HG03135 (cell line): Measurements from ENCODE around the gene MYADML2.
"Not testable (repeated sequence)": the region's sequence is repeated elsewhere in the genome, so short reads cannot be mapped to it uniquely, and the experiment has no call there.

Source experiments
- ATAC-seq: cut with Tn5 transposase; IDR thresholded peaks from one replicate; pipeline ENCODE4 v1.9.1; 2021; ENCODE audit warnings: mild to moderate bottlenecking, moderate library complexity; ENCODE audit not compliant: unreplicated experiment

The MYADML2 gene

GRCh38 chr17:81947189-81947588 is at the start of gene MYADML2:
TSS of gene MYADML2 (minus strand) at chr17:81947233. CDS start at chr17:81941741, 5,492 bp downstream.
- no peak for ATAC-seq

GRCh38 chr17:81996232-81996756 is 49.3 kb upstream of the MYADML2 start:
- no peak for ATAC-seq

- ATAC-seq: no peak
These were observed 48.6 kb upstream of the MYADML2 start for GRCh38 chr17:81995463-81996231.

- ATAC-seq: no peak
These were observed 47.8 kb upstream of the MYADML2 start for GRCh38 chr17:81994593-81995462.

- ATAC-seq: no peak
These were observed 46.9 kb upstream of the MYADML2 start for GRCh38 chr17:81993729-81994592.

- no peak for ATAC-seq
These were observed 45.5 kb upstream of the MYADML2 start for GRCh38 chr17:81992306-81993102.

GRCh38 chr17:81991684-81992305 is 44.8 kb upstream of the MYADML2 start:
- no peak for ATAC-seq

- ATAC-seq: no peak
These were observed 44.0 kb upstream of the MYADML2 start for GRCh38 chr17:81990836-81991683.

- ATAC-seq: no peak
These were observed 40.2 kb upstream of the MYADML2 start for GRCh38 chr17:81987161-81987770.

GRCh38 chr17:81986606-81987005 is 39.6 kb upstream of the MYADML2 start:
- ATAC-seq: no peak

GRCh38 chr17:81984773-81985410 is 37.9 kb upstream of the MYADML2 start:
- ATAC-seq: no peak

GRCh38 chr17:81983639-81984373 is 36.8 kb upstream of the MYADML2 start:
- ATAC-seq: no peak

GRCh38 chr17:81983011-81983638 is 36.1 kb upstream of the MYADML2 start:
- ATAC-seq: no peak

GRCh38 chr17:81981511-81981910 is 34.5 kb upstream of the MYADML2 start:
- ATAC-seq: not testable (repeated sequence)

GRCh38 chr17:81980707-81981343 is 33.8 kb upstream of the MYADML2 start:
- ATAC-seq: no peak

GRCh38 chr17:81980122-81980521 is 33.1 kb upstream of the MYADML2 start:
- no peak for ATAC-seq
